Measurements from ENCODE around the gene PRAMEF5.
"Not testable (repeated sequence)": the region's sequence is repeated elsewhere in the genome, so short reads cannot be mapped to it uniquely, and the experiment has no call there.

- not testable (repeated sequence) for TF ChIP-seq CTCF (IDR thresholded peaks at IDR 0.05; ENCODE audit: low read length); EZH2 (IDR thresholded peaks at IDR 0.05; ENCODE audit: borderline replicate concordance, low read length)
Measured at GRCh38 chr1:13297216-13297931, 43.4 kb downstream of the PRAMEF5 start.

Measured in OCI-LY1 (cell line).